ENCODE data around the gene HMGN2. TPM values are rescaled to one million over a fixed set of nuclear protein-coding genes. Genes with fewer than 3 reads are reported as not detected.

HMGN2 gene
- 100 to 1,000 TPM in 1 of 2 donors, 10 to 100 TPM in 1; 76.9 to 142 TPM for total RNA-seq

DNA sequence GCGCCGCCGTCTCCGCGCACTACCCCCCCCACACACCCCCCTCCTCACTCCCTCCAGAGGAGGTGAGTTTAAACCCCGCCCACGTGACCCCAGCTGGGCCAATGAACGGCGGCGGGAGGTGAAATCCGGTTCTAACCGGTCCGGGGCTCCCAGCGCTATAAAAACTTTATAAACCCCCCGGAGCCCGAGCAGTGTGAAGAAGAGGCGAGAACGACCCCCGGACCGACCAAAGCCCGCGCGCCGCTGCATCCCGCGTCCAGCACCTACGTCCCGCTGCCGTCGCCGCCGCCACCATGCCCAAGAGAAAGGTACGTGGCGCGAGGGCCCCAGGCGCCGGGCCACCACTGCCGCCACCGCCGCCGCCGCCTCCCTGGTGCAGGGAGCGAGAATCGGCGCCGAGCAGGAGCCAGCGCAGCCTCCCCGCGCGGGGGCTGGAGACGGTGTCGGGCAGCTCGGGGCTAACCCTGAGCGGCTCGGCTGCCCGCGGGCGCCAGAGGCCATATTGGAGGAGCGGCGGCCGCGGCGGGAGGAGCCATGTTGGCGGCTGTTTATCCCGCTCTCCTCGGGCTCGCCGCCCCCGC lies at the start of gene HMGN2:
Gene HMGN2 (plus strand): TSS at position 121 of the 581 bp plus-strand sequence. CDS start 173 bp downstream, at position 294.
- no peak for TF ChIP-seq CTCF (IDR thresholded peaks at IDR 0.05)
- Histone ChIP-seq H3K9me3 (no peaks in the 10 kb centered on the region), H3K4me1 (peaks cover 0 to 29% of the 10 kb centered on the region in 2 donors), H3K36me3 (peaks cover 38% of the 10 kb centered on the region), H3K27ac (peak within 1 kb of the TSS; percentile 100), H3K27me3 (no peaks in the 10 kb centered on the region), H3K4me3 (peak within 1 kb of the TSS; percentile 98 to 100)
- peak; percentile 90 for DNase-seq (ENCODE audit: low spot score)

- DNase-seq (ENCODE audit: low spot score), result no peak
These were observed 42.5 kb upstream of the HMGN2 start for GRCh38 chr1:26429721-26430120.

GRCh38 chr1:26431979-26432695 lies 40.1 kb upstream of the HMGN2 start, which contains the start of gene DHDDS:
Gene DHDDS (plus strand): TSS chr1:26432321. CDS start chr1:26432946, 625 bp downstream.
- Histone ChIP-seq H3K27ac (peak within 1 kb of the TSS; percentile 70 to 74), H3K4me1 (peaks cover 0 to 27% of the 10 kb centered on the region in 2 donors), H3K36me3 (peaks cover 12% of the 10 kb centered on the region), H3K4me3 (peak within 1 kb of the TSS; percentile 69 to 73), H3K9me3 (no peaks in the 10 kb centered on the region), H3K27me3 (no peaks in the 10 kb centered on the region)
- no peak for TF ChIP-seq CTCF (IDR thresholded peaks at IDR 0.05)
- DNase-seq (ENCODE audit: low spot score), result peak; percentile 98

More at GRCh38 chr1:26429721-26430120, 42.5 kb upstream of the HMGN2 start:
- H3K36me3 ChIP-seq, result no peaks in the 10 kb centered on the region
- H3K4me1 ChIP-seq, result peaks cover 0 to 27% of the 10 kb centered on the region in 2 donors
- no peaks in the 10 kb centered on the region for H3K9me3 ChIP-seq
- TF ChIP-seq CTCF (IDR thresholded peaks at IDR 0.05), result no peak
- no peak overlapping the region for H3K4me3 ChIP-seq
- H3K27me3 ChIP-seq, result no peaks in the 10 kb centered on the region
- H3K27ac ChIP-seq, result no peak overlapping the region

DNA sequence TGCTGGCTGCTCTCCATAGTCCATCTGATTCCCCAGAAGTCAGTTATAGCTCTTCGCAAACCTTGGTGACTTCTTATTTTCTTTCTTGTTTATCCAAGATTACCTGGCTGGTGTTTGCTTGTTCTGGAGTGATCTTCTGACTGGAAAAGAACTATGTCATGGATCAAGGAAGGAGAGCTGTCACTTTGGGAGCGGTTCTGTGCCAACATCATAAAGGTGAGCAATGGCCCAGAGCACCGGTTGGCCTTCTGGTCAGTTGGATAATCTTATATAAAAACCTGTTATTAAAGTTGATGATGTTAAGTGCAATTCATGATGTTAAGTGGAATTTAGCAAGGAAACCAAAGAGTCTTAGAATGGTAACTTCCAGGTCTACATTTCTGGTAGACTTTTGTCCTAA lies 39.4 kb upstream of the HMGN2 start:
- H3K4me1 ChIP-seq, result peaks cover 0 to 27% of the 10 kb centered on the region in 2 donors
- H3K4me3 ChIP-seq, result peak overlapping the region; percentile 69 to 73
- H3K36me3 ChIP-seq, result peaks cover 17% of the 10 kb centered on the region
- H3K27me3 ChIP-seq, result no peaks in the 10 kb centered on the region
- TF ChIP-seq CTCF (IDR thresholded peaks at IDR 0.05), result no peak
- H3K27ac ChIP-seq, result peak overlapping the region; percentile 70 to 74
- no peaks in the 10 kb centered on the region for H3K9me3 ChIP-seq
- no peak for DNase-seq (ENCODE audit: low spot score)

DNA sequence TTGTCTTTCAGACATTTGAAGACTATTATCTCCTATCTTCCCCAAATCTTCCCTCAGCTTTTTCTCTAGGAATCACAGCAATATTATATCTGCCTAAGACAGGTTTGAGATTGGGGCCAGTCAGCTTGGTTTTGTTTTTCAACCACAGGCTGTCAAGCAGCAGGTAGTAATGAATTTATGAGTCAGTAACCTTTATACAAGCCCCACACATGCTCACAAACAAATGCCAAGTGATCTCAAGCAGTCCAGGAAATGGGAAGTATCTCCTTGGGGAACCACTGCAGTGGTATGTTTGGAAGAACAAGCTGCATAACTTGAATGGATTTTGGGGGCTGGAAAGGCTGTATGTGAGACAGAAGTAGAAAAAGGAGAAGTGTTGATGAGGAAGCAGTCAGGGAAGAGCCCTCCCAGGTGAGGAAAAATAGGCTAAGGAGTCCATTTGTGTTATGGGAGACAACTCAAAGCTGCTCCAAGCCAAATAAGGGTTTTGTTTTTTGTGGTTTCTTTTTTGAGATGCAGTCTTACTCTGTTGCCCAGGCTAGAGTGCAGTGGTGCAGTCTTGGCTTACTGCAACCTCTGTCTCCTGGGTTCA lies 38.0 kb upstream of the HMGN2 start:
- H3K4me1 ChIP-seq, result peaks cover 0 to 27% of the 10 kb centered on the region in 2 donors
- H3K9me3 ChIP-seq, result no peaks in the 10 kb centered on the region
- H3K27me3 ChIP-seq, result no peaks in the 10 kb centered on the region
- no peak overlapping the region for H3K4me3 ChIP-seq
- no peak overlapping the region for H3K27ac ChIP-seq
- TF ChIP-seq CTCF (IDR thresholded peaks at IDR 0.05), result no peak
- H3K36me3 ChIP-seq, result peaks cover 31% of the 10 kb centered on the region
- no peak for DNase-seq (ENCODE audit: low spot score)

All from right atrium auricular region (tissue), 2 donors.